ENCODE data around the gene SWSAP1. TPM values are rescaled to one million over a fixed set of nuclear protein-coding genes. Genes with fewer than 3 reads are reported as not detected.

SWSAP1 gene
- 2.1 and 5.4 TPM in 2 replicates for total RNA-seq
- polyA plus RNA-seq, result 7.2 and 7.5 TPM in 2 replicates

- DNase-seq (ENCODE audit: low read depth in 1 of 2, low spot score in 1 of 2), result peak; percentile 99 to 100
- Histone ChIP-seq H3K27ac (peak within 1 kb of the TSS; percentile 94), H3K4me1 (ENCODE audit: low read depth) (peaks cover 6% of the 10 kb centered on the region), H3K9me3 (ENCODE audit: low read depth) (no peaks in the 10 kb centered on the region), H3K36me3 (no peaks in the 10 kb centered on the region), H3K27me3 (no peaks in the 10 kb centered on the region), H3K4me3 (peak within 1 kb of the TSS; percentile 53)
- TF ChIP-seq CTCF (IDR thresholded peaks at IDR 0.05; ENCODE audit: low read depth, low read length), result no peak
These were observed at the start of gene SWSAP1 for GRCh38 chr19:11374433-11375142. TSS of gene SWSAP1 (plus strand) at chr19:11374666. CDS start at chr19:11374681, 15 bp downstream.

- no peaks in the 10 kb centered on the region for H3K36me3 ChIP-seq
- no peak overlapping the region for H3K27ac ChIP-seq
- no peaks in the 10 kb centered on the region for H3K27me3 ChIP-seq
- no peak for TF ChIP-seq CTCF (IDR thresholded peaks at IDR 0.05; ENCODE audit: low read depth, low read length)
- H3K4me1 ChIP-seq (ENCODE audit: low read depth), result no peaks in the 10 kb centered on the region
- H3K9me3 ChIP-seq (ENCODE audit: low read depth), result no peaks in the 10 kb centered on the region
- H3K4me3 ChIP-seq, result no peak overlapping the region
- DNase-seq (ENCODE audit: low read depth in 1 of 2, low spot score in 1 of 2), result peak in 1 of 2 donors; percentile 25
These were observed 49.6 kb upstream of the SWSAP1 start for GRCh38 chr19:11324748-11325389.

GRCh38 chr19:11325544-11325943 is 48.9 kb upstream of the SWSAP1 start:
- H3K36me3 ChIP-seq, result no peaks in the 10 kb centered on the region
- no peak overlapping the region for H3K27ac ChIP-seq
- no peak for TF ChIP-seq CTCF (IDR thresholded peaks at IDR 0.05; ENCODE audit: low read depth, low read length)
- H3K4me1 ChIP-seq (ENCODE audit: low read depth), result no peaks in the 10 kb centered on the region
- no peaks in the 10 kb centered on the region for H3K9me3 ChIP-seq (ENCODE audit: low read depth)
- no peak overlapping the region for H3K4me3 ChIP-seq
- no peak for DNase-seq (ENCODE audit: low read depth in 1 of 2, low spot score in 1 of 2)
- no peaks in the 10 kb centered on the region for H3K27me3 ChIP-seq

- no peaks in the 10 kb centered on the region for H3K9me3 ChIP-seq (ENCODE audit: low read depth)
- H3K36me3 ChIP-seq, result peaks cover 3% of the 10 kb centered on the region
- no peaks in the 10 kb centered on the region for H3K27me3 ChIP-seq
- H3K4me1 ChIP-seq (ENCODE audit: low read depth), result no peaks in the 10 kb centered on the region
- DNase-seq (ENCODE audit: low read depth in 1 of 2, low spot score in 1 of 2), result no peak
- H3K4me3 ChIP-seq, result no peak overlapping the region
- no peak for TF ChIP-seq CTCF (IDR thresholded peaks at IDR 0.05; ENCODE audit: low read depth, low read length)
- H3K27ac ChIP-seq, result no peak overlapping the region
These were observed 44.3 kb upstream of the SWSAP1 start for GRCh38 chr19:11330127-11330526.

- H3K9me3 ChIP-seq (ENCODE audit: low read depth), result no peaks in the 10 kb centered on the region
- H3K27ac ChIP-seq, result no peak overlapping the region
- no peak for TF ChIP-seq CTCF (IDR thresholded peaks at IDR 0.05; ENCODE audit: low read depth, low read length)
- peaks cover 3% of the 10 kb centered on the region for H3K36me3 ChIP-seq
- no peaks in the 10 kb centered on the region for H3K4me1 ChIP-seq (ENCODE audit: low read depth)
- no peak for DNase-seq (ENCODE audit: low read depth in 1 of 2, low spot score in 1 of 2)
- no peak overlapping the region for H3K4me3 ChIP-seq
- no peaks in the 10 kb centered on the region for H3K27me3 ChIP-seq
These were observed 43.0 kb upstream of the SWSAP1 start for GRCh38 chr19:11331502-11331901.
